HPDE6-E6E7 (cell line): ENCODE measurements around the gene NFIA.
"Not testable (repeated sequence)": the region's sequence is repeated elsewhere in the genome, so short reads cannot be mapped to it uniquely, and the experiment has no call there.

Experiments
- DNase-seq: peaks from one replicate; pipeline ENCODE4 v3.0.0; 2011; ENCODE audit warnings: missing footprints; ENCODE audit errors: extremely low spot score

The NFIA gene

DNA sequence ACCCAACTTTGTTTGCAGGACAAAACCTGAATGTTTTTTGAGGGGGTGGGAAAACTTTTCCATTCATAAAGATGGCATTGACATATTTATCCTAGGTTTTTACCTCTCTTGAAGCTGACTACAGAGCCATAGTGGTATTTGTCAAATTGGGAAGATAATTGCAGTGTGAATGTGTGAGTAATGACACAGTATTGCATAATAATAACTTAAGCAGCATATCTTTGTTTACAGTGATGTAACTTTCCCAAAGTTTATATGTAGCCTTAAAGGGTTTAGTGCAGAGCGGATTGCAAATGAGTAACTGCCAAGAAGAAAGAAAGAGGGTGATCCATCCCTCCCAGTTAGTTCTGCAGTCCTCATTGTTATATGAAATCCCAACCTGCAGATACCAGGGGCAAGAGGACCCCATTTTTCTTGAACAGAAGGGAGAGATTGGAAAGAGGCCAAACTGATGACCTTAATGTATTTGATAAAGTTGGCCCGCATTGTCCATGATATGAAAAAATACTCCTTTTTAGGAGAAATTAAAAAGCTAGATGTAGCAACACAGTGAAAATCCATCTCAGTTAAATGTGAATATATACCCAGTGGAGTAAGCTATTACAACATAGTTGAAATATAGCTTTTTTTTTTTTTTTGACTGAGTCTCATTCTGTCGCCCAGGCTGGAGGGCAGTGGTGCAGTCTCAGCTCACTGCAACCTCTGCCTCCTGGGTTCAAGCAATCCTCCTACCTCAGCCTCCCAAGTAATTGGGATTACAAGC, 23.7 kb upstream of the NFIA start:
- DNase-seq = no peak

DNA sequence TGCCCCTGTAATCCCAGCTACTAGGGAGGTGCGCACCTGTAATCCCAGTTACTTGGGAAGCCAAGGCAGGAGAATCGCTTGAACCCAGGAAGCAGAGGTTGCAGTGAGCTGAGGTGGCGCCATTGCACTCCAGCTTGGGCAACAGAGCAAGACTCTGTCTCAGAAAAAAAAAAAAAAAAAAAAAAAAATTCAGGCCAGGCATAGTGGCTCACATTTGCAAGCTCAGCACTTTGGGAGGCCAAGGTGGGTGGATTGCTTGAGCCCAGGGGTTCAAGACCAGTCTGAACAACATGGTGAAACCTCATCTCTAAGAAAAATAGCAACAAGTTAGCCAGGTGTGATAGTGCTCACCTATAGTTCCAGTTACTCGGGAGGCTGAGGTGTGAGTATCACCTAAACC, 20.8 kb upstream of the NFIA start:
- not testable (repeated sequence) for DNase-seq

DNA sequence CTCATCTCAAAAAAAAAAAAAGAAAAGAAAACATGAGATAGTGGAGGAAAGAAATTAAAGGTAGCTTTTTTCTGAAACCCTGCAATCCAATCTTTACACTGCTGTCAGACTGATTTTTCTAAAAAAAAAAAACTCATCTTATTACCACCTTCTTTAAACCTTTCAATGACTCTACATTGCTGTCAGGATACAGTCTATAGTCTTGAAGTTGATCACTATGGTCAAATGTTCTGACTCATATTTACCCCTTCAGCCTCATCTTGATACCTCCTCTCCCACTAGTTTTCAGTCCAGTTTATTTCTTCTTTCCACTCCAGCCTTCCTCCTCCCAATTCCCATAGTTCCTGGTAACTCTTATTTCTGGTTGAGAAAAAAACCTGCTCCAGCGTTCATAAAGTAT, 17.7 kb upstream of the NFIA start:
- DNase-seq = no peak

DNA sequence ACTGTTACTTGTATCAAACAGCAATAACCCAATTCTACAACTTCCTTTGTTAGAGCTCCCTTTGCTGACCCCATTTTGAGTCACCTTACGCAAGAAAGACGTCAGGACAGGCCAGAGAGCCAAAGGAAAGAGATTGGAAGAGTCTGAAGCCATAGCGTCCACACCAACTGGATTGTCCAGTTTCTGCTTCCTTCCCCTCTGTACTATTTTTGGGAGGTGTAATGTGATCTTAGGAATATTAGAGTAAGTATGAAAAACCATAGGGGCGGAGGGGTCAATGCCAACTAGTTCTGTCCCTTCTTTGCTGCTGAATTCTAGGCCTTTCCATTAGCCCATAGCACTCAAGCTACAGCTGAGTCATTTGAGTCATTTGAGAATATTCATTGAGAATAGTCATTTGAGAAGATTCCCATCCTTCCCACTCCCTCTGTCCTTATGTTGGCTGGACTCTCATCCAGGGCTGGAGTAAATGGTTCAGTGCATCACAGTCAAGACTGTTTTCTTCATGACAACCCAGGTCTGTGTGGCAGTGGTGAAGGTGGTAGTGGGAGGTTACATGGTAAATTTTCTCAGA, 14.8 kb upstream of the NFIA start:
- peak; percentile 23 for DNase-seq

DNA sequence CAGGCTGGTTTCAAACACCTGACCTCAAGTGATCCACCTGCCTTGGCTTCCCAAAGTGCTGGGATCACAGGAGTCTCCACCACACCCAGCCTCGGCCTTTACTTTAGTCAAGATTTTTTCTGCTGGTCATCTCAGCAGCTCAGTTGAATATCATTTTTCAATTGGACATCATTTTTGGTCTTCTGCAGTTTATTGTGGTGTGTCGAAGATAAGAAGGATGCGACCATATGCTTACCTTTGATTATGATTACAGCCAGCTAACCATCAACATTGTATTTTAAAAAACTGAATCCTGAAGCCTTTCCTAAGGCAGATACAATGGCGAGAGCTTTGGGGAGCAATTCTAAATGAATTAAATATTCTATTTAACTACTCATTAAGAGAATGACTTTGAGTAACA, 12.3 kb upstream of the NFIA start:
- DNase-seq = no peak

DNA sequence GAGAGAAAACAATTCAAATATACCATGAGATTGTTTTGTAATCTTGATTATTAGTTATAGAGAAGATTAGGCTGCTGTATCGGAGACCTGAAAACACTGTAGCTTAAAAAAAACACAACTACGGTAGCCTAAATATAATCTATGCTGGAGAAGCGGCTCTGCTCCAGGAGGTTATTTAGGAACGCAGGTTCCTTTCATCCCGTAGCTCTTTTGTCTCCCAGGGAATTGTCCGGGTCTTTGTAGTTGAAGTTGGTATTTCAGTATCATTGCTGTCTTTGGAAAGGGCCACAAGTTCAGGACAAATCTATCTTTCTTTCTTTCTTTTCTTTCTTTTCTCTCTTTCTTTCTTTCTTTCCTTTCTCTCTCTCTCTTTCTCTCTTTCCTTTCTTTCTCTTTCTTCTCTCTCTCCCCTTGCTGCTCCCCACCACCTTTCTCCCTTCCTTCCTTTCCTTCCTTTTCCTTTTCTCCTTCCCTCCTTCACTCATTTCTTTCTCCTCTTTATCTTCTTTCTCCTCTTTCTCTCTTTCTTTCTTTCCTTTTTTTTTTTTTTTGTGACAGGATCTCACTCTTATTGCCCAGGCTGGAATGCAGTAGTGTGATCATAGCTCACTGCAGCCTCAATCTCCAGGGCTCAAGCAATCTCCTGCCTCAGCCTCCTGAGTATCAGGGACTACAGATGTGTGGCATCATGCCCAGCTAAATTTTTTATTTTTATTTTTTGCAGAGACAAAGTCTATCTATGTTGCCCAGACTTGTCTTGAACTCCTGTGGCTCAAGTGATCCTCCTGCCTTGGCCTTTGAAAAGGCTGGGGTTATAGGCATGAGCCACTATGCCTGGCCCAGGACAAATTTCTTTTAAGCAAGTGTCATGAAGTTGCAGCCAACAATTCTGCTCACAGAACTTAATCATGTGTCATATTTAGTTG, 10.9 kb upstream of the NFIA start:
- DNase-seq = no peak

DNA sequence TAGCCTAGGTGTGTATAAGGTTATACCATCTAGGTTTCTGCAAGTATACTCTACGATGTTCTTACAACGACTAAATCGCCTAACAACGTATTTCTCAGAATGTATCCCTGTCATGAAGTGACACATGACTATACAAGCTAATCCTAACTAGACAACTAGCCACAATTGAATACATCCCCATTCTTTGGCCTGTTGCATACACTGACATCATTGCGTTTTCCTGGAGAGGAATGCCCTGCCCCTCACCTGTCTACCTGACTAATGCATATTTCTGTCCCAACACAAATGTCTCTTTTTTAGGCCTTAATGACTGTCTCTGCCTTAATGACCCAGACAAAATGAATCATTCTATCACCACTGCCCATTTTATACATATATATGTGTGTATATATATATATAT, 8.5 kb upstream of the NFIA start:
- no peak for DNase-seq

DNA sequence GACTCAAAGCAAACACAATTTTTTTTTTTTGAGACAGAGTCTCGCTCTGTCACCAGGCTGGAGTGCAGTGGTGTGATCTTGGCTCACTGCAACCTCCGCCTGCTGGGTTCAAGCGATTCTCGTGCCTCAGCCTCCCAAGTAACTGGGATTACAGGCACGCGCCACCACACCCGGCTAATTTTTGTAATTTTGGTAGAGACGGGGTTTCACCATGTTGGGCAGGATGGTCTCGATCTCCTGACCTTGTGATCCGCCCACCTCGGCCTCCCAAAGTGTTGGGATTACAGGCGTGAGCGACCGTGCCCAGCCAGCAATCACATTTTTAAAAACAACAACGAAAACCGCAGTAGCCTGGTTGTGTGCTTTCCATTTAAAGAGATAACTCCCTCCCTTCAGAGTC, 6.5 kb upstream of the NFIA start:
- DNase-seq = not testable (repeated sequence)

DNA sequence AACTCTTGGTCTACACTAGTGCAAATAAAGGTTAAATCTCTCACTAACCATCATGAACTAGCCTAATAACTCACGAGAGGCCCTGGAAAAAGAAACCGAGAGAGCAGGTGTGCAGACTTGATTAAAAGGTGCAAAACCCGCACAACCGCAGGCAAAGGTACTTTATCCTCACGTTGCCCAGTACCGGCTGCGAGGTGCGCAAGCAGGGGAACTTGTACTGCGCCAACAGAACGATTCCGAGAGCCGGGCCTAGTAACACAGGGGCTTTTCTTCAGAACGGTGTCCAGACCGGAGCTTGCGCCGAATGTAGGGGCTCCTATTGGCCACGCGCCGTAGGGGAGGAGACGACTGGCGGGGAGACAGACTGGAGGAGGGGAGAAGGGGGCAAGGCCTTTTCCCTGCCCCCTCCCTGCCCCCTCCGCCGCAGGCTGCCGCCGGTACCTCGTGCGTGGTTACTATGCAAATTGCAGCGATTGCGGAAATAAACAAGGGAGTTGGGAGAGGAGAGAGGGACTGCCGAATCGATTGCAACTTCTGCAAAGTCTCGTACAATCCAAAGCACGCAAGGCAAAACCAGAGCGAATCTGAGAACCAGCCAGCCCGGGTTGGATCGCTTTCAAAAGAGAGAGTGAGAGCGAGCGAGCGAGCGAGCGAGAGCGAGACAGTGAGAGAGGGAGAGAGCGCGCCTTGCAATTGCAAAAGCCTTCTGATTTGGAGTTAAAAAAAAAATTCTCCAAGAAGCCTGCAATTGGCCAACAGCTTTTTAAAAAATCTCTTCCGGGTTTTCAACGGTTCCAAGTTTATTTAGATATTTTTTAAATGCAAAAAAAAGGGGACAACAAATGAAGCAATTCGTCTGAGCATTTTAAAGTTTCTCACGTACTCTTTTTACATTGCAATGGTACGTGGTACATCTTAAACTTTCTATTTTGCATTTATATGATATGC, 5.4 kb upstream of the NFIA start:
- peak; percentile 70 for DNase-seq

DNA sequence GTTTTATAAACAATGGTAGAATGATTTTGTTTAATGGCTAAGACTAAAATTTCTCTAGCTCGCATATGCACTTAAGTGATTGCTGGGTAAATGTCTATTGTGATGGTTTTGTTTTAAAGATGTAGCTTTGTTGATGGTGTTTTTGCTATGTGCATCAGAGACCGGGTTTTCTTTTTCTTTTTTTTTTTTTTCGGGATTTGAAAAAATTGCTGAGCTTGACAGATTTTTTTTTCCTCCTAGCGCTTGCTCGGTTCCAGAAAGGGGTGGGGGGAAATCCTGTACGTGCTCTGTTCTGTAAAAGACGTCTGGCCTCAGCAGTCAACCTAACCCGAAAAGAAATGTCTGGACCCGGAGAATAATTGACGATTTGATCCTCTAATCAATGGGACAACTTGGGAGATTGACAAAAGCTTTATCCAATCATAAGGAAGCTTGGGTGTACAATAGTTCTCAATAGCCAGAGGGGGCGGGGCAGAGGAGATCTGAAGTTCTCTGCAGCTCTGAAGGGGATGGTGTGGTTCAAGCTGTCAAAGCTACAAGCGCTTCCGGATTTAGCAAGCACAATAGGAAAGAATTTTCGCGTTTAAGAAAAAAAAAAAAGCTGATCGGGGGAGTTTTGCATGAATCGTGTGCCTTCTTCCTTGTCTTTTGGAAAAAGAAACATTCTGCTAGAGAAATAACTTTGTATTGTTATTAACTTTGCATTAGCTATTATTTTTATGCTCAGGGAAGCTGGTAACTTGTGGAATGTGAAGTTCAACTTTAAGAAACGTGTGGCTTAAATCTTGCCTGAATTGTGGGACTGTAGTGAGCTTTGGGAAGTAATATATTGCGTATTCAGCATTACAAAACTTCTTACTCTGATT, 4.5 kb upstream of the NFIA start:
- DNase-seq = peak; percentile 99

DNA sequence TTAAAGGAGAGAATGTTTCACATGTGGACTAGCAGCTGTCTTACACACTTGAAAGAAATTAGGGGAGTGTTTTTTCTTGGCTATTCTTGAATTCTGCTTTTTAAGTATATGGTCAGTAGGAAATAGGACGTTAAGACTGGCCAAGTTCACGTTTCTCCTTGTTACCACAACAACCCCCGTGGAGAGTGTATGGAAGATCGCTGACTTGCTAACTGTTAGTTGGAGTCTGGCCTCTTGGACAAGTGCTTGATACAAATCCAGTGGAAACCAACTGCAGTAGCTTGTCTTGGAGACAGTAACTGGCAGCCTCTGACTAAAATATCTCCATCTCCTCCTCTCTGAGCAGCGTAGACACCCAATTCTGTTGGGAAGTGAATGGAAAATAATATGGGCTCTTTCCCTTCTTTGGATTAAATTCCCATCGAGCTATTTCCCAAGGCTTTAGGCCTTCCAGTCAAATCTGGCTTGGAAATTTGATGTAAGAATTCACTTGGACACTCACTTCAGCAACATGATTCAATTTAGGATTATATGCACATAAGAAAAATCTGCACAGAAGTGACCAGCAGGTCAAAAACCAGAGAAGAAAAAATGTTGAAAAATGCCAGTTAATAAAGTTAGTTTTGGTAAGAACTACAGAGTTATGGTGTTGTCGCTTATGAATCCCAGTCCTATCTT, 3.6 kb upstream of the NFIA start:
- DNase-seq = no peak

DNA sequence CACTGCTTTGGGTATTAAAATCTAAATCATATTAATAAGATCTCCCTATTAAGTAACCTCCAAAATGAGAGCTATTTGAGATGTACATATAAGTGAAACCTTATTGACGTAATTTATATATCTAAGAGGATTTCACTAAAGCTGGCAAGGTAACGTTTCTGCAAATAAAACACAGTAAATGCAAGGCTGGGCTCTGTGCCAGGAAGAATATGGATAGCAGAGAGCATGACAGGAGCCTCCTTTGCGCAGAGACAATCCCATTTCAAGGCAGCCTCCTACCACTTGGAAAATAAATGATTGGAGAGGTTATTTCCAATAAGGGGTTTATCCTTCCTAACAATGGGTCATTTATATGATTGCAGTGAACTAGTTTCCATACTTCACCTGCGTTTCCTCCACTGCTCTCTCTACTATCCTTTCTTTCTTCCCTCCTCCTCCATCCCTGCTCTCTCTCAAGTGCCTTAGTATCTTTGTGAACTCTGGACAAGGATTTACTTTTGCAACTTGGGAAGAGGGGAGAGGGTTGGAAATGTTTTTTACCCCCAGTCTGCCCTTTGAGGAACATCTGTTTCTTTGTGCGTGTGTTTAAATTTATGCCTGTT, 3.0 kb upstream of the NFIA start:
- no peak for DNase-seq

DNA sequence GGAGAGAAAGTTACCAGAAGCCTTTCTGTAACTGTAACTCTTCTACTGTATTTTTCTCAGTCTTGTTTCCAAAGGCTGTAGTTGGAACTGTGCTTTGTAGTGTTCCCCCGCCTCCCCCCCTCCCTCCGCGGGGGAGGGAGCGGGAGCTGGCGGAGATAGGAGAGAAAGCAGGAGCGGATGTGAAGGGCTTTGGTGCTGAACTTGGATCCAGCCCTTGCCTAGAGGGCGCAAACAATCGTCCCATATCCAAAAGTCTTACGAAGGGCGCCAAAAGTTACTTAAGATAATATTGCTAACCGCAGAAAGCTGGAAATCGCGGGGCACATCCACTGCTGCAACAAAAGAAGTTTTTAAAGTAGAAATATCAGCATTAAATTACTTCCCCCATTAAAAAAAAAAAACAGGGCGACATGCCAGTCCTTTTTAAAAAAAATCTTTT, 2.4 kb upstream of the NFIA start:
- DNase-seq = peak; percentile 38

DNA sequence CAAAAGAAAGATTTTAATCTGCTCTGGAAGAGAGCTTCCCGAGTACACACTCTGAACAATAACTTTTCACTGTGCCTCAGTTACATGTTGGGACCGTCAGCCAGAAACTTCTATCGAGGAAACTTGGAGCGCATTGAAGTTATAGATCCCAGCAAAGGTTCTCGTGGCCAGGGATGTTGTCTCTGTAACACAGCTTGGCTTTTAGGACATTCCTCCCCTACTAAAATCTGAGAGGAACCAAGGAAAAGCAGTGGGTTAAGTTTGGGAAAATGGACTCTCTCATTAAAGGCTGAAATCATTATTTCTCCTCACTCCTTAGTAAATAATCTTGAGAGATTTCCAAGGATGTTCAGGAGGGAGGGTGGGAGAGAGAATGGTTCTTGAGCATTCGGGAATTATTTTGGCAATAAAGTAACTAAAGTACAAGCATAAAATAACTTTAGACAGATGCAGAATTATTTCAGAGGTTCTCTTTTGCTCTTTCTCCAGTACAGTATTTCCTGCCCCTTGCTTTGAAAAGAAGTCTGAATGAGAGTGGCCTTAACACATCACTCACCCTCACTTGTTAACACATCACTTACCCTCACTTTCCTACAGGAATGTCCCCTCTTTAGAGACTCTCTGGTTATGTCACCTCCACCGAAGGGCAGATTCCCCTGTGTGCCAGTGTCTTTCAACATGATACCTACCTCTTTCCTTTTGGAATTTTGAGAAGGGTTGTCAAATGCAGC, 1.8 kb upstream of the NFIA start:
- DNase-seq = no peak

DNA sequence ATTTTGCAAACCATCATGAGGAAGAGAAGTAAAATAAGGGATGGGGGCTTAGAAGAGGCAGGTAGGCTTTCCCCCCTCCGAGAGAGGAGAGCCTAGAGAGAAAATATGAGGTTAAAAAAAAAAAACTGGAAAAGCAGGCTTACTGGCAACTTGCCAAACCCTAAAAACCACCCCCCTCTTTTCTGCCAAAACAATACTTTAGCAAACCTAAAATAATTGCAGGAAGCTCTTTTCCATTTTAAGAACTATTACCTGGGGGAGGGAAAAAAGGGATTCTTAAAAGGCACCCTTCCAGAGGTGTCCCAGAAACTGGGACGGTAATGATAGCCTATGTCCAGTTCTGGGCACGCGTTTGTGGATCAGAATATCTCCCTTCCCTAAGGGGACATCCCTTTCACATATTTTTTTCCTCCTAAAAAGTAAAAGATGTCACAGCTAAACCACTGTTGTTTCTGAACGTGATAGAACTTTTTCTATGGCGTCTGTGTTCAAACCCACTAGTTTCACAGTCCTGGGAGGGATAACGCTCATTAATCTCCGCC, 1.1 kb upstream of the NFIA start:
- DNase-seq = no peak

DNA sequence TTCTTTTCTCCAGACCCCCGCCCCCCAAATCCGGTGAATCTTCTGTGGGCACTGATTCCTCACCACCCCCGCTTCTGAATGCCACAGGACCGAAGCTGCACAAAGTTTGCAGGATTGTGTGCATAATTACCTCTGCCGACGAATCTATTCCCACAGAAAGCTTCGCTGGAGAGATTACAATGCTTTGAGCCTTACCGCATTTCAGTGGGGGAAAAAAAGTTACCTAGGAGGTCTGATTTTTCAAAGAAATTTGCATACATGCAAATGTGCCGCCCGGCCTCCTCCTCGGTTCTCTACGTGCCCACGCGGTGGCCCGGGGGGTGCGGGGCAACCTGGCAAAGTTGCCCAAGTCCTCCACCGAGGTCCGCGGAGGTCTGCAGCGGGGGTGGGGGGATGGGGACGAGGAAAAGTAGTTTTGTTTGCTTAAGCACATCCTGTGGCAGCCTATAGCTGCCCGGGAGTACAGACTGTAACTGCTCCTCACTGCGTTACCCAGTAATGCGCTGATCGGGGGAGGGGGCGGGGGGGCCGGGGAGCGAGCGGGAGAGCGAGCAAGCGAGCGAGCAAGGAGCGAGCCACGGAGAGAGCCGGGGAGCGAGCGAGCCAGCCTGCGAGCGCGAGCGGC, 563 bp upstream of the NFIA start:
- DNase-seq = peak; percentile 21

DNA sequence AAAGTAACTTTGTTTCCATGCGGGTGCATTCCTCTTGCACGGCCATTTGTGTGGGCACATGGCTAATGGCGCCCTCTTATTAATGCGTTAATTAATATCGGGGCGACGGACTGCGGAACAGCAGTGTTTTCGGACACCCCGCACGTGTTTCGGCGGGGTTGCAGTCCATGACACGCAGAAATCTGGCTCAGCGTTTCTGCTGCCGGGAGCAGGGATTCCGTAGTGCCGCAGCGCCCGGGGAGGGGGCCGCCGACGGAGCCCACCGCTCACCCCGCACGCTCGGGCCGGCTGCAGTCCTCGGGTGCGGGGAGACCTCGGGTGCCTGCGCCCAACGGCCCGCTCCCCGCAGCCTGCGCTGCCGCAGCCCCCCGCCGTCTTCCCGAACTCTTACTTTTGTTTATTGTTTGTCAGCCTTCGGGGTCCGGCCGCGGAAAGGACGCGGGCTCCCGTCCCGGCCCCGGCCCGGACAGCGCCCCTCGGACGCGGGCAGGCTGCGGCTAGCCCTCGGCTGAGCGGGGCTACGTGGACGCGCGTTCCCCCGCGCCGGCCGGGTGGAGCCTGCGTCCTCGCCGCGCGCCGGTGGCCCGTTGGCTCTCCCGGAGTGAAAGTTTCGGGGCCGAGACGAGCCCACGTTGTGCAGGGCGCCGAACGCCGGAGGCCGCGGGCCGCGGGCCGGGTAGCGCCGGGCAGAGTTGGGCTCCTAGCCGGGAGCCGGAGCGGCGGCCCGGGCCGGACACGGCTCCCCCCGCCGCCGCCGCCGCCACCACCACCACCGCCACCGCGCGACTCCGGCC, 849 bp downstream of the NFIA start:
- peak; percentile 9 for DNase-seq
